Suprapubic skin (tissue), 4 donors: ENCODE results near the gene ZNF638.

ENCODE experiments used
- CTCF ChIP-seq, 2 donors: fragments of 200-600 bp in 1 of 2; fragments of 450-650 bp in 1 of 2; sonication (generic) in 1 of 2; IDR thresholded peaks; one replicate each; pipeline ENCODE4 v1.5.1; 2016 to 2019; ENCODE audit warnings: antibody characterized with exemption in 2 of 2, mild to moderate bottlenecking in 1 of 2, moderate library complexity in 1 of 2
- EP300 ChIP-seq: sonication (generic); formaldehyde crosslinking; IDR thresholded peaks from one replicate; pipeline ENCODE4 v1.6.1; 2017; ENCODE audit warnings: antibody characterized with exemption
- POLR2A ChIP-seq, 2 donors: fragments of 450-650 bp; IDR thresholded peaks; one replicate each; pipeline ENCODE4 v1.6.1; 2017; ENCODE audit warnings: antibody characterized with exemption in 2 of 2, mild to moderate bottlenecking in 2 of 2, moderate library complexity in 2 of 2
- POLR2AphosphoS5 ChIP-seq, 3 donors: sonication (generic); formaldehyde crosslinking; IDR thresholded peaks; one replicate each; pipeline ENCODE4 v1.6.1; 2017; ENCODE audit warnings: antibody characterized with exemption in 3 of 3

GRCh38 chr2:71393216-71393615 lies 61.6 kb downstream of the ZNF638 start:
- TF ChIP-seq CTCF (IDR thresholded peaks at IDR 0.05): no peak
- no peak for TF ChIP-seq POLR2AphosphoS5 (IDR thresholded peaks at IDR 0.05)
- no peak for TF ChIP-seq POLR2A (IDR thresholded peaks at IDR 0.05)
- TF ChIP-seq EP300: no peak
